ENCODE measurements around the gene MT1E.

DNA sequence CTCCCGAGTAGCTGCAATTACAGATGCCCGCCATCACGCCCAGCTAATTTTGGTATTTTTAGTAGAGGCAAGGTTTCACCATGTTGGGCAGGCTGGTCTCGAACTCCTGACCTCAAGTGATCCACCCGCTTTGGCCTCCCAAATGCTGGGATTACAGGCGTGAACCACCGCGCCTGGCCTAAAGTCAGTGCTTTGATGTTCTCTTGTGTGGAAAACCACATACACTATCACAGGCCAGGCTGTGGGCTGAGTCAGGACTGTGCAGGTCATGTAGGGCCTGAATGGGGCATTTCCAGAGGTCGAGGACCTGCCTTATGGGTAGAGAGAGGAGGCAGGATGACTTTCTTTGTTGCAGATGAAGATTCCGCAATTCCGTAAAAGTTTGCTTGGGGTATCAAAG, 41.3 kb upstream of the MT1E start:
- TF ChIP-seq, protein P1, sequence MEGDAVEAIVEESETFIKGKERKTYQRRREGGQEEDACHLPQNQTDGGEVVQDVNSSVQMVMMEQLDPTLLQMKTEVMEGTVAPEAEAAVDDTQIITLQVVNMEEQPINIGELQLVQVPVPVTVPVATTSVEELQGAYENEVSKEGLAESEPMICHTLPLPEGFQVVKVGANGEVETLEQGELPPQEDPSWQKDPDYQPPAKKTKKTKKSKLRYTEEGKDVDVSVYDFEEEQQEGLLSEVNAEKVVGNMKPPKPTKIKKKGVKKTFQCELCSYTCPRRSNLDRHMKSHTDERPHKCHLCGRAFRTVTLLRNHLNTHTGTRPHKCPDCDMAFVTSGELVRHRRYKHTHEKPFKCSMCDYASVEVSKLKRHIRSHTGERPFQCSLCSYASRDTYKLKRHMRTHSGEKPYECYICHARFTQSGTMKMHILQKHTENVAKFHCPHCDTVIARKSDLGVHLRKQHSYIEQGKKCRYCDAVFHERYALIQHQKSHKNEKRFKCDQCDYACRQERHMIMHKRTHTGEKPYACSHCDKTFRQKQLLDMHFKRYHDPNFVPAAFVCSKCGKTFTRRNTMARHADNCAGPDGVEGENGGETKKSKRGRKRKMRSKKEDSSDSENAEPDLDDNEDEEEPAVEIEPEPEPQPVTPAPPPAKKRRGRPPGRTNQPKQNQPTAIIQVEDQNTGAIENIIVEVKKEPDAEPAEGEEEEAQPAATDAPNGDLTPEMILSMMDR (IDR thresholded peaks at IDR 0.05) = no peak
- TF ChIP-seq POLR2A (IDR thresholded peaks at IDR 0.05) (no peak), EP300 (IDR thresholded peaks at IDR 0.05) (no peak)
